ENCODE measurements around the gene ARRDC3. TPM values are rescaled to one million over a fixed set of nuclear protein-coding genes. Genes with fewer than 3 reads are reported as not detected.

Gene ARRDC3
- total and polyA plus RNA-seq, 9 of the 15 experiments (the other 6 are each of a cell fraction or from before 2014, with no cell fraction given), result 15.3 to 58.1 (median 39.4) TPM

- TF ChIP-seq REST (IDR thresholded peaks at IDR 0.05; ENCODE audit: borderline replicate concordance) (peak; percentile 96), REST (CRISPR knock-in tag; IDR thresholded peaks at IDR 0.05; ENCODE audit: low read depth) (no peak), MCM2 (IDR thresholded peaks at IDR 0.05; ENCODE audit: low read depth) (no peak), ZNF121 (CRISPR knock-in tag; conservative IDR thresholded peaks at IDR 0.05) (no peak), AFF4 (CRISPR knock-in tag; IDR thresholded peaks at IDR 0.05) (no peak), CREB5 (CRISPR knock-in tag; IDR thresholded peaks at IDR 0.05) (0 out of 2 replicates have a peak, but pooled peaks have one; percentile 47), PHF20 (IDR thresholded peaks at IDR 0.05; ENCODE audit: partially characterized antibody) (no peak), HNRNPLL (IDR thresholded peaks at IDR 0.05; ENCODE audit: low read depth, low read length, poor library complexity, severe bottlenecking) (no peak), ZBTB49 (CRISPR knock-in tag; IDR thresholded peaks at IDR 0.05; ENCODE audit: borderline replicate concordance) (no peak), FOXM1 (IDR thresholded peaks at IDR 0.05; ENCODE audit: low read depth) (no peak), FOXM1 (CRISPR knock-in tag; IDR thresholded peaks at IDR 0.05; ENCODE audit: low read depth) (no peak)
These were observed 1.7 kb upstream of the ARRDC3 start (continued) for GRCh38 chr5:91384671-91385430.
